A673 (cell line): Measurements from ENCODE around the gene CENPM. TPM values are rescaled to one million over a fixed set of nuclear protein-coding genes. Genes with fewer than 3 reads are reported as not detected.

Experiments used
- BruUV-seq: library from RNA; stranded (reverse); fragments of 400-500 nt; replicated peaks from 2 replicates; lab custom pipeline; 2021; lab: Mats Ljungman, UMichigan
- CTCF ChIA-PET: fragments of 300-600 bp; sonication (Branson Sonifier 250); formaldehyde crosslinking; loops from one replicate; lab custom pipeline; 2022; ENCODE audit warnings: antibody characterized with exemption; lab: Charles Lee
- POLR2A ChIA-PET: fragments of 300-600 bp; sonication (Branson Sonifier 250); formaldehyde crosslinking; loops from one replicate; lab custom pipeline; 2022; ENCODE audit warnings: antibody characterized with exemption; ENCODE audit not compliant: low non-redundant PET; lab: Charles Lee
- DNase-seq: peaks from one replicate; pipeline ENCODE4 v3.0.0-alpha.2; 2015; ENCODE audit warnings: low spot score
- H3K27ac ChIP-seq: fragments of 200-600 bp; sonication (generic); 2 replicates; pipeline ENCODE4 v1.5.1; 2016; ENCODE audit warnings: mixed run types, low read depth, mild to moderate bottlenecking, mixed read lengths, antibody characterized with exemption, low read length; ENCODE audit not compliant: poor library complexity, severe bottlenecking
- H3K27me3 ChIP-seq: fragments of 200-600 bp; sonication (generic); replicated peaks from 2 replicates; pipeline ENCODE4 v1.6.1; 2017; ENCODE audit warnings: mixed run types, low read depth, mild to moderate bottlenecking, mixed read lengths, antibody characterized with exemption, low read length; ENCODE audit not compliant: insufficient read depth, poor library complexity
- H3K36me3 ChIP-seq: fragments of 200-600 bp; sonication (generic); 2 replicates; pipeline ENCODE4 v1.6.1; 2016; ENCODE audit warnings: mixed run types, mild to moderate bottlenecking, mixed read lengths, antibody characterized with exemption, low read length; ENCODE audit not compliant: insufficient read depth, poor library complexity, severe bottlenecking
- H3K4me1 ChIP-seq: fragments of 200-600 bp; sonication (generic); 2 replicates; pipeline ENCODE4 v1.6.1; 2017; ENCODE audit warnings: mixed run types, mild to moderate bottlenecking, mixed read lengths, antibody characterized with exemption, low read length; ENCODE audit not compliant: insufficient read depth, poor library complexity, severe bottlenecking
- H3K4me3 ChIP-seq: fragments of 200-600 bp; sonication (generic); 2 replicates; pipeline ENCODE4 v1.5.1; 2016; ENCODE audit warnings: low read depth, mixed run types, mild to moderate bottlenecking, mixed read lengths, low read length; ENCODE audit not compliant: poor library complexity, severe bottlenecking
- H3K9me3 ChIP-seq: fragments of 200-600 bp; sonication (generic); 2 replicates; pipeline ENCODE4 v1.6.1; 2016; ENCODE audit warnings: mixed run types, low read depth, mild to moderate bottlenecking, mixed read lengths, antibody characterized with exemption, low read length; ENCODE audit not compliant: poor library complexity, severe bottlenecking
- EZH2 ChIP-seq: fragments of 200-600 bp; sonication (generic); IDR thresholded peaks from 2 replicates; pipeline ENCODE4 v1.6.1; 2017; ENCODE audit warnings: borderline replicate concordance, low read depth, mild to moderate bottlenecking, mixed read lengths, antibody characterized with exemption, low read length; ENCODE audit not compliant: poor library complexity, severe bottlenecking
- intact Hi-C: fragments of 100-400 bp; cut with micrococcal nuclease; formaldehyde crosslinking; loops from one replicate; pipeline ENCODE4 v1.10.0; 2022; ENCODE audit not compliant: unreplicated experiment
- total RNA-seq: library from RNA; stranded (reverse); gene quantifications from 2 replicates; pipeline ENCODE4 v1.2.3, GENCODE V29; 2021
- TF ChIP-seq, protein P1 (sequence below): fragments of 300-800, 200-600 bp; sonication (generic); conservative IDR thresholded peaks from 2 replicates; pipeline ENCODE4 v1.5.1; 2017; ENCODE audit warnings: low read depth, mild to moderate bottlenecking, antibody characterized with exemption, low read length, moderate library complexity, mixed read lengths

Gene CENPM
- total RNA-seq, 1 experiment from 2014 or later, result 67.2 TPM

DNA sequence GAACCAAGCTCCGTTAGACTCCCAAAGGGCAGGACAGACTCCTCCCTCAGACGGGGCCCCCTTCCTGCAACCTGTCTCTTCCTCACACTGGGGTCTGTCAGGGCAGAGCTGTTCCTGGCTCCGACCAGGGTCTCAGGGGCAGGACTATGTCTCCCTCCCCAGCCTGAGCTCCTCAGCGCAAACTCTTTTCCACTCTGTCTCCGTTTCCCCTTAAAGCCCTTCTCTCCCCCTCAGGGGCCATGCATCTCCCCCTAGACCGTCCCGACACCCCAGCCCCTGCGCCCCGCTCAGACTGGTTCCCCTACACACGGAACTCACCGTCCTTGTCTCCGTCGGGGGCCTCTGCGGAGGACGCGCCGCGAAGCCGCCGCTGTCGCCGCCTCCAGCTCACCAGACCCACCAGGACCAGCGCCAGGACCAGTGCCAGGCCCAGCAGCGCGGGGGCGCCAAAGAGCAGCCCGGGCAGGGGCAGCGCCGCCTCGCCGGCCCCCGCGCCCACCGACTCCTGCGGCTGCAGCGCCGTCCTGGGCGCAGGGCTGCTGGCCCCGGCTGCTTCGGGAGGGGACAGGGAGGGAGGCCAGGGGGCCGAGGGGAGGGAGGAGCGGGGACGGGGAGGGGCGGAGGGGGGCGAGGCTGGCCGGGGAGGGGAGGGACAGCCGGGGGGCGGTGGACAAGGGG is 21.0 kb downstream of the CENPM start:
- POLR2A ChIA-PET, result interaction anchor here (0.6 to 0.7 kb wide), 3 partner anchors 11 to 90 kb away, joined by 4 to 9 read pairs (median 4); partner anchors contain the start of gene SHISA8
- TF ChIP-seq EZH2, result no peak
- TF ChIP-seq, protein P1, sequence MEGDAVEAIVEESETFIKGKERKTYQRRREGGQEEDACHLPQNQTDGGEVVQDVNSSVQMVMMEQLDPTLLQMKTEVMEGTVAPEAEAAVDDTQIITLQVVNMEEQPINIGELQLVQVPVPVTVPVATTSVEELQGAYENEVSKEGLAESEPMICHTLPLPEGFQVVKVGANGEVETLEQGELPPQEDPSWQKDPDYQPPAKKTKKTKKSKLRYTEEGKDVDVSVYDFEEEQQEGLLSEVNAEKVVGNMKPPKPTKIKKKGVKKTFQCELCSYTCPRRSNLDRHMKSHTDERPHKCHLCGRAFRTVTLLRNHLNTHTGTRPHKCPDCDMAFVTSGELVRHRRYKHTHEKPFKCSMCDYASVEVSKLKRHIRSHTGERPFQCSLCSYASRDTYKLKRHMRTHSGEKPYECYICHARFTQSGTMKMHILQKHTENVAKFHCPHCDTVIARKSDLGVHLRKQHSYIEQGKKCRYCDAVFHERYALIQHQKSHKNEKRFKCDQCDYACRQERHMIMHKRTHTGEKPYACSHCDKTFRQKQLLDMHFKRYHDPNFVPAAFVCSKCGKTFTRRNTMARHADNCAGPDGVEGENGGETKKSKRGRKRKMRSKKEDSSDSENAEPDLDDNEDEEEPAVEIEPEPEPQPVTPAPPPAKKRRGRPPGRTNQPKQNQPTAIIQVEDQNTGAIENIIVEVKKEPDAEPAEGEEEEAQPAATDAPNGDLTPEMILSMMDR, result peak; percentile 68
- CTCF ChIA-PET, result interaction anchor here (0.5 to 2.0 kb wide), 9 partner anchors 10 to 273 kb away, joined by 3 to 9 read pairs (median 3); partner anchors contain the start of genes CENPM and SREBF2
- Histone ChIP-seq H3K27ac (no peak overlapping the region), H3K4me3 (peak overlapping the region; percentile 50), H3K9me3 (no peaks in the 10 kb centered on the region), H3K36me3 (no peaks in the 10 kb centered on the region), H3K4me1 (peaks cover 4% of the 10 kb centered on the region), H3K27me3 (no peaks in the 10 kb centered on the region)
- BruUV-seq, result no TSS peak
- DNase-seq, result peak; percentile 79
- intact Hi-C loops, result no loop called here

DNA sequence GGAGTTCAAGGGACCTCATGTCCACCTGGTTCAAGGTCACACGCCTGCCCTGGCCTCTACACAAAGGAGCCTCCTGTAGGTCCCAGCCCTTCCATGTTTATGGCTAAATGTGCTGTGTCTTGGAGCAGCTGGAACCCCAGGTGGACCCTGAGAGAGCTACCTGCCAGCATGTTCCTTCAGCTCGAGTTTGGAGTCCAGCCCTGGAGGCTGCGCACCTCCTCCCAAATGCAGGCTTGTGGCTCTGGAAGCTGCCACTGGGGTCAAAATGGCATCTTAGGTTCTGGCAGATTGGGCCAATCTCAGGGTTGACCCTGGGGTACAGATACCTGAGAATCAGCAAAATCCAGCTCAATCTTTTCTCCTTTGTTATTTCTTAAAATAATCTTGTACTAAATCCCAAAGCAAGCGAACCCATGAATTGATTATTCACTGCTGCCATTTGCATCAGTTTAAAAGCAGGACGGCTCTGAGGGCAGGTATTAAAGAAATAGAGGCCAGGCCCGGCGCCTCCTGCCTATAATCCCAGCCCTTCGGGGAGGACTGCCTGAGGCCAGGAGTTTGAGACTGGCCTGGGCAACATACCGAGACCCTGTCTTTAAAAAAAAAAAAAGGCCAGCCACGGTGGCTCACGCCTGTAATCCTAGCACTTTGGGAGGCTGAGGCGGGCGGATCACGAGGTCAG is 23.2 kb downstream of the CENPM start:
- Histone ChIP-seq H3K27me3 (no peaks in the 10 kb centered on the region), H3K4me1 (peaks cover 15% of the 10 kb centered on the region), H3K9me3 (no peaks in the 10 kb centered on the region), H3K4me3 (no peak overlapping the region), H3K36me3 (no peaks in the 10 kb centered on the region), H3K27ac (no peak overlapping the region)
- no peak for DNase-seq
- BruUV-seq, result no TSS peak
- POLR2A ChIA-PET, result interaction anchor here (0.6 kb wide), 1 partner anchor 34 kb away, joined by 7 read pairs; no protein-coding TSS in a partner anchor
- TF ChIP-seq, protein P1, result no peak
- no peak for TF ChIP-seq EZH2
- CTCF ChIA-PET, result no interaction called here
- intact Hi-C loops, result no loop called here

- ChIA-PET CTCF (no interaction called here), POLR2A (no interaction called here)
- H3K36me3 ChIP-seq, result no peaks in the 10 kb centered on the region
- H3K27ac ChIP-seq, result no peak overlapping the region
- H3K4me3 ChIP-seq, result no peak overlapping the region
- TF ChIP-seq EZH2, result no peak
- TF ChIP-seq, protein P1, result no peak
- BruUV-seq, result no TSS peak
- intact Hi-C loops, result no loop called here
- no peak for DNase-seq
- H3K9me3 ChIP-seq, result no peaks in the 10 kb centered on the region
- peaks cover 22% of the 10 kb centered on the region for H3K4me1 ChIP-seq
- H3K27me3 ChIP-seq, result no peaks in the 10 kb centered on the region
Measured at GRCh38 chr22:41922940-41923594, 23.9 kb downstream of the CENPM start.
